ENCODE results near the gene HELZ.

- TF ChIP-seq JUNB (IDR thresholded peaks at IDR 0.05): no peak
- TF ChIP-seq, protein P1, sequence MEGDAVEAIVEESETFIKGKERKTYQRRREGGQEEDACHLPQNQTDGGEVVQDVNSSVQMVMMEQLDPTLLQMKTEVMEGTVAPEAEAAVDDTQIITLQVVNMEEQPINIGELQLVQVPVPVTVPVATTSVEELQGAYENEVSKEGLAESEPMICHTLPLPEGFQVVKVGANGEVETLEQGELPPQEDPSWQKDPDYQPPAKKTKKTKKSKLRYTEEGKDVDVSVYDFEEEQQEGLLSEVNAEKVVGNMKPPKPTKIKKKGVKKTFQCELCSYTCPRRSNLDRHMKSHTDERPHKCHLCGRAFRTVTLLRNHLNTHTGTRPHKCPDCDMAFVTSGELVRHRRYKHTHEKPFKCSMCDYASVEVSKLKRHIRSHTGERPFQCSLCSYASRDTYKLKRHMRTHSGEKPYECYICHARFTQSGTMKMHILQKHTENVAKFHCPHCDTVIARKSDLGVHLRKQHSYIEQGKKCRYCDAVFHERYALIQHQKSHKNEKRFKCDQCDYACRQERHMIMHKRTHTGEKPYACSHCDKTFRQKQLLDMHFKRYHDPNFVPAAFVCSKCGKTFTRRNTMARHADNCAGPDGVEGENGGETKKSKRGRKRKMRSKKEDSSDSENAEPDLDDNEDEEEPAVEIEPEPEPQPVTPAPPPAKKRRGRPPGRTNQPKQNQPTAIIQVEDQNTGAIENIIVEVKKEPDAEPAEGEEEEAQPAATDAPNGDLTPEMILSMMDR (IDR thresholded peaks at IDR 0.05): no peak
- no peak for TF ChIP-seq POLR2A (IDR thresholded peaks at IDR 0.05; ENCODE audit: low read length)
- TF ChIP-seq HOXA7 (CRISPR knock-in tag; IDR thresholded peaks at IDR 0.05): no peak
- no peak for TF ChIP-seq RFX5 (IDR thresholded peaks at IDR 0.05)
- no peak for TF ChIP-seq NFE2L2 (conservative IDR thresholded peaks at IDR 0.05; ENCODE audit: low read length)
Observed at GRCh38 chr17:67066717-67067116, 178.3 kb downstream of the HELZ start.
